Thyroid gland (tissue), 4 donors: ENCODE data around the gene TMEM132C. TPM values are rescaled to one million over a fixed set of nuclear protein-coding genes. Genes with fewer than 3 reads are reported as not detected.

Experiments
- DNase-seq, 2 donors: peaks; one replicate each; pipeline ENCODE4 v3.0.0-alpha.2; 2019
- H3K27ac ChIP-seq, 3 donors: fragments of 200-600 bp; sonication (generic); 1 replicate in 2 of 3; 2 replicates in 1 of 3; pipeline ENCODE4 v1.5.1; 2016 to 2019; ENCODE audit warnings: mild to moderate bottlenecking in 1 of 3, moderate library complexity in 1 of 3
- H3K27me3 ChIP-seq: fragments of 200-600 bp; sonication (generic); one replicate; pipeline ENCODE4 v1.5.1; 2019
- H3K36me3 ChIP-seq, 2 donors: fragments of 200-600 bp; sonication (generic); one replicate each; pipeline ENCODE4 v1.5.1; 2016 to 2019
- H3K4me1 ChIP-seq, 2 donors: fragments of 200-600 bp; sonication (generic); one replicate each; pipeline ENCODE4 v1.5.1; 2017 to 2019
- H3K4me3 ChIP-seq, 3 donors: fragments of 200-600 bp; sonication (generic); replicated peaks in 1 of 3; 1 replicate in 2 of 3; 2 replicates in 1 of 3; pipeline ENCODE4 v1.5.1; 2016; ENCODE audit warnings: mild to moderate bottlenecking in 1 of 3
- H3K9me3 ChIP-seq: fragments of 200-600 bp; sonication (generic); one replicate; pipeline ENCODE4 v1.5.1; 2017
- POLR2A ChIP-seq, 2 donors: fragments of 450-650 bp; IDR thresholded peaks; one replicate each; pipeline ENCODE4 v1.6.1; 2017; ENCODE audit warnings: antibody characterized with exemption in 2 of 2, mild to moderate bottlenecking in 2 of 2, moderate library complexity in 1 of 2
- WGBS, 2 donors: methylation state at CpG; one replicate each; pipeline ENCODE4 v1.1.5; 2017; 5-methylcytosine and 5-hydroxymethylcytosine counted together
- intact Hi-C: fragments of 100-400 bp; cut with DNase I; formaldehyde crosslinking; loops from one replicate; pipeline ENCODE4 v1.15.1; 2023
- total RNA-seq, 4 donors: library from RNA; depleted of rRNA; stranded (reverse); fragments of >200 nt; gene quantifications; one replicate each; pipeline ENCODE4 v1.2.3, GENCODE V29; 2016
- TF ChIP-seq, protein P1 (sequence below), 6 experiments: fragments of 200-600 bp in 3 of 6; fragments of 450-650 bp in 3 of 6; sonication (generic) in 3 of 6; IDR thresholded peaks; one replicate each; pipeline ENCODE4 v1.5.1; 2016 to 2019; ENCODE audit warnings: antibody characterized with exemption in 6 of 6, mild to moderate bottlenecking in 2 of 6, inconsistent platforms in 1 of 6, moderate library complexity in 1 of 6

TMEM132C gene
- total RNA-seq, 4 donors from 2014 or later: 0.27 to 2.5 (median 1.0) TPM

GRCh38 chr12:128715485-128715884 lies 448.5 kb downstream of the TMEM132C start:
- H3K36me3 ChIP-seq: no peaks in the 10 kb centered on the region
- no peaks in the 10 kb centered on the region for H3K27me3 ChIP-seq
- no peak overlapping the region for H3K4me3 ChIP-seq
- H3K4me1 ChIP-seq: no peaks in the 10 kb centered on the region
- 49 to 53% methylated on average over 4 of the region's 4 CpGs for WGBS, 2 donors
- no peak for TF ChIP-seq POLR2A (IDR thresholded peaks at IDR 0.05)
- TF ChIP-seq, protein P1, sequence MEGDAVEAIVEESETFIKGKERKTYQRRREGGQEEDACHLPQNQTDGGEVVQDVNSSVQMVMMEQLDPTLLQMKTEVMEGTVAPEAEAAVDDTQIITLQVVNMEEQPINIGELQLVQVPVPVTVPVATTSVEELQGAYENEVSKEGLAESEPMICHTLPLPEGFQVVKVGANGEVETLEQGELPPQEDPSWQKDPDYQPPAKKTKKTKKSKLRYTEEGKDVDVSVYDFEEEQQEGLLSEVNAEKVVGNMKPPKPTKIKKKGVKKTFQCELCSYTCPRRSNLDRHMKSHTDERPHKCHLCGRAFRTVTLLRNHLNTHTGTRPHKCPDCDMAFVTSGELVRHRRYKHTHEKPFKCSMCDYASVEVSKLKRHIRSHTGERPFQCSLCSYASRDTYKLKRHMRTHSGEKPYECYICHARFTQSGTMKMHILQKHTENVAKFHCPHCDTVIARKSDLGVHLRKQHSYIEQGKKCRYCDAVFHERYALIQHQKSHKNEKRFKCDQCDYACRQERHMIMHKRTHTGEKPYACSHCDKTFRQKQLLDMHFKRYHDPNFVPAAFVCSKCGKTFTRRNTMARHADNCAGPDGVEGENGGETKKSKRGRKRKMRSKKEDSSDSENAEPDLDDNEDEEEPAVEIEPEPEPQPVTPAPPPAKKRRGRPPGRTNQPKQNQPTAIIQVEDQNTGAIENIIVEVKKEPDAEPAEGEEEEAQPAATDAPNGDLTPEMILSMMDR (IDR thresholded peaks at IDR 0.05): no peak
- no peak for DNase-seq
- intact Hi-C loops: no loop called here
- no peak overlapping the region for H3K27ac ChIP-seq
- H3K9me3 ChIP-seq: no peaks in the 10 kb centered on the region

DNA sequence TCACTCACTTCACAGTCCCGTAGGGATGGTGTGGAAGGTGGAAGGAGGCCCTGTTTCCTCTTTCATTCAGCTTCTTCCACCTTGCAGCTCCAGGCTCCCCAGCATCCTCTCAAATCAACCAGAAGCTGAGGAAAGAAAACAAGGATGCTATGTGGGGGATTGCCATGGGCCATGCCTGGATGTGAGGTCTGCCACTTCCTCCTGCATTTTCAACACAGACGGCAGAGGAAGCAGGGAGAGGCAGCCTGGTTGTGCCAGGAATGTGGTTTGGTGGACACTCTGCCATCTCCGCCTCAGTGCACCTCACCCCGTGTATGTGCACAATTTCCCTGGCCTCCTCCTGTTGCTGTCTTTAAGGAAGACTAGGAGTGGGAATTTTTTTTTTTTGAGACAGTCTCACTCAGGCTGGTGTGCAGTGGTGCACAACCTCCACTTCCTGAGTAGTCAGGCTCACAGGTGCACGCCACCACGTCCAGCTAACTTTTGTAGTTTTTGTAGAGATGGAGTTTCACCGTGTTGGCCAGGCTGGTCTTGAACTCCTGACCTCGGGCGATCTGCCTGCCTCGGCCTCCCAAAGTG lies 457.6 kb downstream of the TMEM132C start:
- H3K27me3 ChIP-seq: no peaks in the 10 kb centered on the region
- no peak overlapping the region for H3K4me3 ChIP-seq
- 73 to 76% methylated on average over 10 of the region's 10 CpGs for whole genome bisulfite sequencing, 2 donors
- H3K9me3 ChIP-seq: no peaks in the 10 kb centered on the region
- H3K27ac ChIP-seq: no peak overlapping the region
- no peaks in the 10 kb centered on the region for H3K36me3 ChIP-seq
- no peak for DNase-seq
- TF ChIP-seq, protein P1 (IDR thresholded peaks at IDR 0.05): no peak
- TF ChIP-seq POLR2A (IDR thresholded peaks at IDR 0.05): no peak
- H3K4me1 ChIP-seq: no peaks in the 10 kb centered on the region
- intact Hi-C loops: no loop called here

GRCh38 chr12:128726886-128727285 lies 459.9 kb downstream of the TMEM132C start:
- no peaks in the 10 kb centered on the region for H3K36me3 ChIP-seq
- H3K4me3 ChIP-seq: no peak overlapping the region
- H3K4me1 ChIP-seq: no peaks in the 10 kb centered on the region
- no peaks in the 10 kb centered on the region for H3K27me3 ChIP-seq
- intact Hi-C loops: no loop called here
- no peak overlapping the region for H3K27ac ChIP-seq
- 92 to 100% methylated on average over 1 of the region's 1 CpG for WGBS, 2 donors
- H3K9me3 ChIP-seq: no peaks in the 10 kb centered on the region
- TF ChIP-seq, protein P1 (IDR thresholded peaks at IDR 0.05): no peak
- no peak for TF ChIP-seq POLR2A (IDR thresholded peaks at IDR 0.05)
- DNase-seq: no peak

GRCh38 chr12:128727461-128727860 lies 460.5 kb downstream of the TMEM132C start:
- WGBS, 2 donors: 30 to 42% methylated on average over 8 of the region's 8 CpGs
- intact Hi-C loops: no loop called here
- no peak for TF ChIP-seq POLR2A (IDR thresholded peaks at IDR 0.05)
- TF ChIP-seq, protein P1 (IDR thresholded peaks at IDR 0.05): no peak

GRCh38 chr12:128727999-128728398 lies 461.0 kb downstream of the TMEM132C start:
- H3K27me3 ChIP-seq: no peaks in the 10 kb centered on the region
- H3K4me3 ChIP-seq: no peak overlapping the region
- no peaks in the 10 kb centered on the region for H3K4me1 ChIP-seq
- intact Hi-C loops: no loop called here
- H3K36me3 ChIP-seq: no peaks in the 10 kb centered on the region
- WGBS, 2 donors: 75 to 81% methylated on average over 4 of the region's 4 CpGs
- no peaks in the 10 kb centered on the region for H3K9me3 ChIP-seq
- DNase-seq: no peak
- H3K27ac ChIP-seq: no peak overlapping the region
- TF ChIP-seq, protein P1 (IDR thresholded peaks at IDR 0.05): no peak
- TF ChIP-seq POLR2A (IDR thresholded peaks at IDR 0.05): no peak

More at GRCh38 chr12:128727461-128727860, 460.5 kb downstream of the TMEM132C start:
- no peaks in the 10 kb centered on the region for H3K9me3 ChIP-seq
- H3K4me1 ChIP-seq: no peaks in the 10 kb centered on the region
- H3K27me3 ChIP-seq: no peaks in the 10 kb centered on the region
- no peak overlapping the region for H3K4me3 ChIP-seq
- H3K27ac ChIP-seq: no peak overlapping the region
- no peaks in the 10 kb centered on the region for H3K36me3 ChIP-seq
- DNase-seq: no peak
